Fibroblast of lung (primary cell): Measurements from ENCODE around the gene SEMA5A. TPM values are rescaled to one million over a fixed set of nuclear protein-coding genes. Genes with fewer than 3 reads are reported as not detected.

ENCODE experiments used
- DNase-seq, 2 donors: peaks; one replicate each; pipeline versions ENCODE4 v3.0.0 to v3.0.0-alpha.2; 2010; ENCODE audit warnings: low read depth in 2 of 2
- H2AFZ ChIP-seq: 2 replicates; pipeline ENCODE4 v1.5.1; 2012; ENCODE audit warnings: low read length, control low read depth, inconsistent platforms
- H3K27ac ChIP-seq: 2 replicates; pipeline ENCODE4 v1.5.1; 2011; ENCODE audit warnings: low read length, control low read depth; ENCODE audit not compliant: insufficient read depth
- H3K27me3 ChIP-seq: 2 replicates; pipeline ENCODE4 v1.5.1; 2011; ENCODE audit warnings: mild to moderate bottlenecking, low read length; ENCODE audit not compliant: control insufficient read depth, insufficient read depth
- H3K36me3 ChIP-seq: 2 replicates; pipeline ENCODE4 v1.5.1; 2011; ENCODE audit warnings: low read length; ENCODE audit not compliant: control insufficient read depth, insufficient read depth
- H3K4me1 ChIP-seq: 2 replicates; pipeline ENCODE4 v1.5.1; 2011; ENCODE audit warnings: low read length; ENCODE audit not compliant: control insufficient read depth, insufficient read depth; ENCODE audit errors: extremely low read depth
- H3K4me2 ChIP-seq: 2 replicates; pipeline ENCODE4 v1.5.1; 2011; ENCODE audit warnings: low read length, control low read depth; ENCODE audit not compliant: insufficient read depth; ENCODE audit errors: extremely low read depth
- H3K4me3 ChIP-seq, 4 experiments: fragments of 200-600 bp in 1 of 4; sonication (generic) in 1 of 4; replicated peaks in 1 of 4; 2 replicates each; pipeline ENCODE4 v1.5.1; 2011 to 2016; ENCODE audit warnings: low read length in 4 of 4, low read depth in 3 of 4, mild to moderate bottlenecking in 3 of 4, control low read depth in 2 of 4, inconsistent platforms in 1 of 4, mixed read lengths in 1 of 4; ENCODE audit not compliant: insufficient read depth in 1 of 4; ENCODE audit errors: control extremely low read depth in 1 of 4
- H3K79me2 ChIP-seq: 2 replicates; pipeline ENCODE4 v1.5.1; 2012; ENCODE audit warnings: mild to moderate bottlenecking, low read length, inconsistent platforms; ENCODE audit not compliant: control insufficient read depth, insufficient read depth
- H3K9ac ChIP-seq: 2 replicates; pipeline ENCODE4 v1.5.1; 2011; ENCODE audit warnings: mild to moderate bottlenecking, low read length, control low read depth; ENCODE audit not compliant: insufficient read depth
- H3K9me3 ChIP-seq: 2 replicates; pipeline ENCODE4 v1.5.1; 2012; ENCODE audit warnings: low read depth, low read length; ENCODE audit not compliant: control insufficient read depth, insufficient read depth
- H4K20me1 ChIP-seq: 2 replicates; pipeline ENCODE4 v1.5.1; 2011; ENCODE audit warnings: low read length; ENCODE audit not compliant: control insufficient read depth, insufficient read depth; ENCODE audit errors: extremely low read depth
- CTCF ChIP-seq, 2 donors: IDR thresholded peaks in 1 of 2; conservative IDR thresholded peaks in 1 of 2; 1 replicate in 1 of 2; 2 replicates in 1 of 2; pipeline ENCODE4 v1.5.1; 2011 to 2012; ENCODE audit warnings: low read length in 2 of 2, control low read depth in 1 of 2, inconsistent platforms in 1 of 2, low read depth in 1 of 2, mild to moderate bottlenecking in 1 of 2
- EZH2 ChIP-seq: IDR thresholded peaks from 2 replicates; pipeline ENCODE4 v1.5.1; 2012; ENCODE audit warnings: low read length, control low read depth, mild to moderate bottlenecking; ENCODE audit errors: missing control alignments
- polyA plus RNA-seq, 2 donors: library from polyadenylated mRNA; depleted of rRNA in 1 of 2; stranded (reverse) in 1 of 2; unstranded in 1 of 2; fragments of >200 nt; gene quantifications; 2 replicates each; pipeline ENCODE4 v1.2.1, GENCODE V29; 2011 to 2012; ENCODE audit warnings: missing spikeins in 1 of 2
- total RNA-seq: library from RNA; depleted of rRNA; stranded (reverse); fragments of >200 nt; gene quantifications from 2 replicates; pipeline ENCODE4 v1.2.1, GENCODE V29; 2014

The SEMA5A gene
- total and polyA plus RNA-seq, 2 donors (not counting 1 experiment from before 2014, with no cell fraction given) = 30.6 to 49.0 TPM

- no peak for TF ChIP-seq CTCF (conservative IDR thresholded peaks at IDR 0.05 in 1 of 2, IDR thresholded peaks at IDR 0.05 in 1 of 2; ENCODE audit: low read depth in 1 of 2, low read length in 2 of 2)
- no peak for TF ChIP-seq EZH2
- no peaks in the 10 kb centered on the region for H3K27me3 ChIP-seq
Observed at GRCh38 chr5:9331372-9331771, 214.5 kb downstream of the SEMA5A start.

GRCh38 chr5:9329125-9329524, 216.8 kb downstream of the SEMA5A start:
- Histone ChIP-seq H3K79me2 (no peaks in the 10 kb centered on the region), H3K36me3 (no peaks in the 10 kb centered on the region), H3K9ac (no peak overlapping the region), H3K4me2 (no peak overlapping the region), H3K27me3 (no peaks in the 10 kb centered on the region), H3K9me3 (no peaks in the 10 kb centered on the region), H4K20me1 (no peaks in the 10 kb centered on the region), H2AFZ (no peak overlapping the region), H3K27ac (no peak overlapping the region), H3K4me1 (no peaks in the 10 kb centered on the region), H3K4me3 (no peak overlapping the region)
- DNase-seq = no peak
- TF ChIP-seq EZH2 (no peak), CTCF (conservative IDR thresholded peaks at IDR 0.05 in 1 of 2, IDR thresholded peaks at IDR 0.05 in 1 of 2; ENCODE audit: low read depth in 1 of 2, low read length in 2 of 2) (no peak)

More at GRCh38 chr5:9331372-9331771, 214.5 kb downstream of the SEMA5A start:
- H3K27ac ChIP-seq = no peak overlapping the region
- no peak overlapping the region for H2AFZ ChIP-seq
- no peaks in the 10 kb centered on the region for H3K79me2 ChIP-seq
- no peaks in the 10 kb centered on the region for H3K36me3 ChIP-seq
- no peak overlapping the region for H3K4me3 ChIP-seq
- no peaks in the 10 kb centered on the region for H4K20me1 ChIP-seq
- H3K4me2 ChIP-seq = no peak overlapping the region
- H3K9ac ChIP-seq = no peak overlapping the region
- H3K4me1 ChIP-seq = no peaks in the 10 kb centered on the region
- no peak for DNase-seq
- H3K9me3 ChIP-seq = no peaks in the 10 kb centered on the region

- no peak overlapping the region for H2AFZ ChIP-seq
- H3K4me1 ChIP-seq = no peaks in the 10 kb centered on the region
- DNase-seq = no peak
- H3K9me3 ChIP-seq = no peaks in the 10 kb centered on the region
- no peaks in the 10 kb centered on the region for H4K20me1 ChIP-seq
- no peaks in the 10 kb centered on the region for H3K36me3 ChIP-seq
- no peak overlapping the region for H3K4me2 ChIP-seq
- H3K79me2 ChIP-seq = no peaks in the 10 kb centered on the region
- H3K27ac ChIP-seq = no peak overlapping the region
- TF ChIP-seq EZH2 (no peak), CTCF (conservative IDR thresholded peaks at IDR 0.05 in 1 of 2, IDR thresholded peaks at IDR 0.05 in 1 of 2; ENCODE audit: low read depth in 1 of 2, low read length in 2 of 2) (no peak)
- no peaks in the 10 kb centered on the region for H3K27me3 ChIP-seq
- H3K4me3 ChIP-seq = no peak overlapping the region
- no peak overlapping the region for H3K9ac ChIP-seq
Observed at GRCh38 chr5:9325549-9325948, 220.3 kb downstream of the SEMA5A start.
